HG03060 (cell line): ENCODE results near the gene C12orf43.
"Not testable (repeated sequence)": the region's sequence is repeated elsewhere in the genome, so short reads cannot be mapped to it uniquely, and the experiment has no call there.

ENCODE experiments used
- ATAC-seq: cut with Tn5 transposase; IDR thresholded peaks from one replicate; pipeline ENCODE4 v1.9.1; 2021; ENCODE audit warnings: low read depth, moderate number of reproducible peaks; ENCODE audit not compliant: unreplicated experiment

The C12orf43 gene, protein sequence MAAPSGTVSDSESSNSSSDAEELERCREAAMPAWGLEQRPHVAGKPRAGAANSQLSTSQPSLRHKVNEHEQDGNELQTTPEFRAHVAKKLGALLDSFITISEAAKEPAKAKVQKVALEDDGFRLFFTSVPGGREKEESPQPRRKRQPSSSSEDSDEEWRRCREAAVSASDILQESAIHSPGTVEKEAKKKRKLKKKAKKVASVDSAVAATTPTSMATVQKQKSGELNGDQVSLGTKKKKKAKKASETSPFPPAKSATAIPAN

DNA sequence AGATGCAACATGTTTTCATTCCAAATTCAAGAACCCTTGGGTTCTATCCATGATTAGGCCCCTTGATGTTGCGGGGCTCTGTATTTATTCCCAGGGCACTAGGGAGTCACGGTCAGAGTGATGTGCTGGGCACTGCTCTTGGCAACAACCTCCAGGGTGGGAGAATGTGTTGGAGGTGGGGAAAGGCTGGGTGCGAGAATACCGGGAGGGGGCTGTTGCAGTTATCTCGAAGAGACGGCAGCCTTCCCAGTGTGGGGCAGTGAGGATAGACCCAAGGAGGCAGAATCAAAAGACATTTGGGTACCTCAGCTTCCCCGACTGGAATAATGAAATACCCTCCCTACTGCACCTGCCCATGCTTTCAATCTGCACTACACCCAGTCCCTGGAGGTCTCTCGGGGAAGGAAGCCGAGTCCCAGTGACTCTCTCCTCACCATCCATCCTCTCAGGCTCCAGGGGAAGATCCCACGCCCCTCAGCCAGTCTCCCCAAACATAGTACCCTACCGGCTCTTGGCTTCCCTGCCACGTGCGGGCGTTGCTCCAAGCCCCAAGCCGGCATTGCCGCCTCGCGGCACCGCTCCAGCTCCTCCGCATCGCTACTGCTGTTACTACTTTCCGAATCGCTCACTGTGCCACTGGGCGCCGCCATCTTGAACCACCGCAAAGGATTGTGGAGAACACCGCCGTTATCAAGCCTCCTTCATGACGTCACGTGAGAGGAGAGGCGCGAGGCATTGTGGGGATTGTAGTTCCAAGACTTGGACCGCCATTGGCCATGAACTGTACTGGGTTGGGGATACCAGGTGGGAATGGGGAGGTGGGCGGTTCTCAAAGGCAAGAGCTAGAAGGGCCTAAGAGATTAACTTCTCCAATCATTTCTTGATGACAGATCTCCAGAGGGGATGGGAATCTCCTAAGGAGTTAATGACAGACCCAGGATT is at the start of gene C12orf43:
TSS of gene C12orf43 (minus strand) at position 663 of the 942 bp plus-strand sequence. CDS start at position 650, 13 bp downstream.
- ATAC-seq, result peak; percentile 94

DNA sequence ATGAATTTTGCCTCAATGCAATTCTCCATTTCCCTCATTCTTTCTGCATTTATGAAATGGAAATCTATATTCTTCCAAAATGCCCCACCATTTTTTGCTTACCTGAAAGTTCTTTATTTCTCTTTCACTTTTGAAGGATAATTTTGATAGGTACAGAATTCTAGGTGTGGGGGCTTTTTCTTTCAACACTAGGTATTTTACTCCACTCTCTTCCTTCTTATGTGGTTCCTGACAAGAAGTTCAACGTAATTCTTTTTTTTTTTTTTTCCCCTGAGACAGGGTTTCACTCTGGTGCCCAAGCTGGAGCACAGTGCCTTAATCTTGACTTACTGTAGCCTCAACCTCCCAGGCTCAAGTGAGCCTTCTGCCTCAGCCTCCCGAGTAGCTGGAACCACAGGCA is 49.1 kb upstream of the C12orf43 start:
- ATAC-seq, result no peak

DNA sequence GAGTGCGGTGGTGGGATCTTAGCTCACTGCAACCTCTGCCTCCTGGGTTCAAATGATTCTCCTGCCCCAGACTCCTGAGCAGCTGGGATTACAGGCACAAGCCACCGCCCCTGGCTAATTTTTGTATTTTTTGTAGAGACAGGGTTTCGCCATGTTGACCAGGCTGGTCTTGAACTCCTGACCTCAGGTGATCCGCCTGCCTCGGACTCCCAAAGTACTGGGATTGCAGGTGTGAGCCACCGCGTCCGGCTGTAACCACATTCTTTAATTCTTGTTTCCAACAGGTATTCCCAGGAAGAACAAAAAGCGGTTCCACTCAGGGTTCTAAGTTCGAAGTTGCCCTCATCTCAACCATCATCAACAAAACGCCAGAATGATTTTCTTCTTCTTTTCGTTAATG is 48.3 kb upstream of the C12orf43 start:
- not testable (repeated sequence) for ATAC-seq

GRCh38 chr12:121064116-121064515 is 47.8 kb upstream of the C12orf43 start:
- no peak for ATAC-seq

- ATAC-seq, result no peak
Observed at GRCh38 chr12:121062391-121063045, 46.2 kb upstream of the C12orf43 start.

- ATAC-seq, result no peak
Observed at GRCh38 chr12:121061831-121062230, 45.5 kb upstream of the C12orf43 start.

- ATAC-seq, result no peak
Observed at GRCh38 chr12:121060149-121061001, 44.1 kb upstream of the C12orf43 start.

GRCh38 chr12:121059031-121059898 is 43.0 kb upstream of the C12orf43 start:
- ATAC-seq, result no peak

DNA sequence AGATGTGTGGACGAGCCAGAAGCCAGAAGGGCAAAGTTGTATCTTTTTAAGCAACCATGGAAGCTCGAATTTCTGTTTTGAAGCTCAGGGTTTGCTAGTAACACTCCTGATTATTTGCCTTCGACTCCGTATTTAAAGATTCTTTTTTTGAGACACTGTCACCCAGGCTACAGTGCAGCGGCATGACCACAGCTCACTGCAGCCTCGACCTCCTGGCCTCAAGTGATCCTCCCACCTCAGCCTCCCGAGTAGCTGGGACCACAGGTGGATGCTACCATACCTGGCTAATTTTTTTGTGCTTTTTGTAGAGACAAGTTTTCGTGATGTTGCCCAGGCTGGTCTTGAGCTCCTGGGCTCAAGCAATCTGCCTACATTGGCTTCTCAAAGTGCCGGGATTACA is 41.5 kb upstream of the C12orf43 start:
- ATAC-seq, result no peak

DNA sequence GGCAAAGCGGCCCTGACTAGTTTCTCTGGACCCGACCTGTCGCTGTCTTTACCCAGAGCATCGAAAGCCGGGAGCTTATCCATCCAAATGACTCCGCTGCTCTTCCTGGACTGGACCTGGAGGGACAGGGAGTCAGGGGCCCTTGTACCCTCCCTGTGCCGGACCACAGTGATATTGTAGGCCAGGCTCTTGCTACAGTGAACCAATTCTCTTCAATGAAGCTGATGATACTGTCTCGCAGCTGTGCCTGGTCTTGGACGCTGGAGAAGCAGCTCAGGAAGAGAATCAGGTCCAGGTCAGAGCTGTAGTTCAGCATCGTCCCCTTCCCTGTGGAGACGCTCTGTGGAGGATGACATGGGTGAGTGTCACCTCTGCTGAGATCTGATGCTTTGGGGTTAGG is 37.4 kb upstream of the C12orf43 start:
- ATAC-seq, result no peak

- no peak for ATAC-seq
Observed at GRCh38 chr12:121050725-121051124, 34.4 kb upstream of the C12orf43 start.

- ATAC-seq, result no peak
Observed at GRCh38 chr12:121048442-121048841, 32.2 kb upstream of the C12orf43 start.

GRCh38 chr12:121047400-121047799 is 31.1 kb upstream of the C12orf43 start:
- not testable (repeated sequence) for ATAC-seq

GRCh38 chr12:121043067-121043466 is 26.8 kb upstream of the C12orf43 start:
- no peak for ATAC-seq

DNA sequence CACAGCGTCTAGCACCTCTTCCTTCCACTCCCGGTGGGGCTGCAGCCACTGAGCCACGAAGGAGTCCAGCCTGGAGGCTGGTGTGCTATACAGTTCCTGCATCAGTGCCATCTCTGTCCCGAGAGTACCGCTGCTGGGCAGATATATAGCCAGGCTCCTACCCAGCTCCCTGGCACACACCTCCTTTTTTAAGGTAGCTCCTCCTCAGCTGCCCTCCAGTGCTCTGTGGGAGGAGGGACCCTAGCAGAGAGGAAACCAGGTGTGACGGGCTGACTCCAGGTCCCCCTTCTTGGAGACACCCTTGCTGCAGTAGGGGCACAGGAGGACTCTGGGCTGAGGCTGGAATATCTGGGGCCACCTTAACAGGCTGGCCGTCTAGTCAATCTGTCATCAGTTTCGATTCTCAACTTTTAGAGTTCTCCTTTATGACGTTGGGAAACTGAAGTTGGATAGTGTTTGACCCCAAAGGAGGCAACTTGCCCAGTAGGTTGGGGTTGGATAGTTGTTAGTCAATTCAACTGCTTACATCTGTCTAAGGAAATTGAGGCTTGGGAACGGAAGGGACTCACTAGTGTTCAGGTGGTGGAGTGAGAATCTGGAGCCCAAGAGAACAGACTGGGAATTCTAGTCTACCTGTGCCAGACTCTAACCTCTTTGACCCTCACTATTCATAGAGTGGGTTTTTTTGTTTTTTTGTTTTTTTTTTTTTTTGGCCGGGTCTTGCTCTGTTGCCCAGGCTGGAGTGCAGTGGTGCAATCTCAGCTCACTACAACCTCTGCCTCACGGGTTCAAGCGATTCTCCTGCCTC is 22.8 kb upstream of the C12orf43 start, which contains the start of gene OASL:
TSS of gene OASL (minus strand) at position 386 of the 808 bp plus-strand sequence. CDS start at position 111, 275 bp downstream.
- ATAC-seq, result peak; percentile 59

DNA sequence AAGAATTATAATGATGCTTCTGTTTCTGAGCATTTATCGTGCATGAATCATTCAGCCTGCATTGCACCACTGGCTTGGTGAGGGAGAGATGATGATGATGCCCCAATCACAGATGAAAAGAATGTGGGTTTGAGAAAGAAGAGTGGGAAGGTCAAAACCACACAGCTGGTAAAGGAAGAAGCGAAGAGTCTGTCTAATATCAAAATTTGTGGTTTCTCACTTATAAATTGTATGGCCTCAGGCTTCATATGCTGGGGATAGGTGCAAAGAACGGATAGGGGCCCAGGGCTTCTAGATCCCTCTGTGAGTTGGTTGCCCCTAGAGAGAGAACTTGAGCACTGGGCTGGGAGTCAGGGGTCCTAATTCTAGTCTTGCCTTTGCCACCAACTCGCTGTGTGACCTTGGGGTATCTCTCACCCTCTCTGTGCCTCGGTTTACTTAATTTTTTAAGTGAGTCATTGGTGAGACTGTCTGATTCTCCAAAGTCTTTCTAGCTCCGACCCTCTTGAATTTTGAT is 20.6 kb upstream of the C12orf43 start:
- no peak for ATAC-seq

DNA sequence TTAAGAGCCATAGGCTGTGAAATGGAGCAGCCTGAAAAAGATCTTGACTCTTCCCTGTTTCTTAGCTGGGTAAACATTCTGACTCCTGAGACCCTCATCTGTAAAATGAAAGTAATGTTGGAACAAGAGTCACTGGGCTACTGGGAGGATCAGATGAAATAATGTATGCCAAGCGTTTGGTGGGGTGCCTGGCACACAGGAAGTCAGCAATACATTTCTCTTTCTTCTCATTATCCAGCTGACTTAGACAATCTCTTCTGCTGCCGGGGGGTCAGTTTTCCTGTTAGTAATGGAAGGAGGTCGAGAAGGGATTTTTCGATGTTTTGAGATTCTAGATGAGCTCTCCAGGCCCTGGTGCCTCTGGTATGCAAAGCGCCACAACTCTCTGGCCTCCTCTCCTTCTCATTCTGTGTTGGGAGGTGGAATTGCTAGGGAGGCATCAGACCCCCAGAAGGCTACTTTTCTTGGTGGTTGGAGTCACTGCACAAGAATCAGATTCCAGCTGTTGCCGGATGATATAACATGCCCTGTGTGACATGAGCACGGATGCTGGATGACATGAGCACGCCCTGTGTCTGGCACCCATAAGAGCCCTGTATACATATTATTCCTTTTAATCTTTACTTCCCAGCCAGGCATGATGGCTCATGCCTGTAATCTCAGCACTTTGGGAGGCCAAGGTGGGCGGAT is 18.5 kb upstream of the C12orf43 start:
- no peak for ATAC-seq
